ENCODE data around the gene TXNDC11.

TXNDC11 gene

GRCh38 chr16:11696266-11697012, 46.2 kb downstream of the TXNDC11 start:
- Histone ChIP-seq H3K27me3 (ENCODE audit: control insufficient read depth in 5 of 5, insufficient read depth in 4 of 5, low read length in 5 of 5) (no peaks in the 10 kb centered on the region), H3K4me3 (ENCODE audit: low read depth in 1 of 5, low read length in 5 of 5) (no peak overlapping the region), H3K9me3 (ENCODE audit: control insufficient read depth in 5 of 5, low read length in 5 of 5) (no peaks in the 10 kb centered on the region), H3K4me1 (ENCODE audit: control insufficient read depth in 5 of 5, insufficient read depth in 5 of 5, low read length in 5 of 5) (peaks cover 0 to 5% (median 0%) of the 10 kb centered on the region in 5 donors), H3K27ac (ENCODE audit: low read depth, low read length) (no peak overlapping the region), H3K9ac (ENCODE audit: low read length in 5 of 5) (no peak overlapping the region), H3K36me3 (ENCODE audit: control insufficient read depth in 5 of 5, insufficient read depth in 5 of 5, low read length in 5 of 5) (peaks cover 10 to 70% (median 68%) of the 10 kb centered on the region in 5 donors)

- H3K27ac ChIP-seq (ENCODE audit: low read depth, low read length), result no peak overlapping the region
- no peaks in the 10 kb centered on the region for H3K27me3 ChIP-seq (ENCODE audit: control insufficient read depth in 5 of 5, insufficient read depth in 4 of 5, low read length in 5 of 5)
- H3K4me1 ChIP-seq (ENCODE audit: control insufficient read depth in 5 of 5, insufficient read depth in 5 of 5, low read length in 5 of 5), result peaks cover 0 to 24% (median 16%) of the 10 kb centered on the region in 5 donors
- no peak overlapping the region for H3K4me3 ChIP-seq (ENCODE audit: low read depth in 1 of 5, low read length in 5 of 5)
- peaks cover 16 to 62% (median 58%) of the 10 kb centered on the region in 5 donors for H3K36me3 ChIP-seq (ENCODE audit: control insufficient read depth in 5 of 5, insufficient read depth in 5 of 5, low read length in 5 of 5)
- H3K9ac ChIP-seq (ENCODE audit: low read length in 5 of 5), result no peak overlapping the region
- H3K9me3 ChIP-seq (ENCODE audit: control insufficient read depth in 5 of 5, low read length in 5 of 5), result no peaks in the 10 kb centered on the region
Observed at GRCh38 chr16:11692651-11693050, 50.0 kb downstream of the TXNDC11 start.

- Histone ChIP-seq H3K9ac (ENCODE audit: low read length in 5 of 5) (no peak overlapping the region), H3K36me3 (ENCODE audit: control insufficient read depth in 5 of 5, insufficient read depth in 5 of 5, low read length in 5 of 5) (peaks cover 16 to 62% (median 58%) of the 10 kb centered on the region in 5 donors), H3K4me3 (ENCODE audit: low read depth in 1 of 5, low read length in 5 of 5) (no peak overlapping the region), H3K27ac (ENCODE audit: low read depth, low read length) (no peak overlapping the region), H3K4me1 (ENCODE audit: control insufficient read depth in 5 of 5, insufficient read depth in 5 of 5, low read length in 5 of 5) (peaks cover 0 to 28% (median 16%) of the 10 kb centered on the region in 5 donors), H3K27me3 (ENCODE audit: control insufficient read depth in 5 of 5, insufficient read depth in 4 of 5, low read length in 5 of 5) (no peaks in the 10 kb centered on the region), H3K9me3 (ENCODE audit: control insufficient read depth in 5 of 5, low read length in 5 of 5) (no peaks in the 10 kb centered on the region)
Observed at GRCh38 chr16:11692171-11692570, 50.5 kb downstream of the TXNDC11 start.

GRCh38 chr16:11691771-11692170, 50.9 kb downstream of the TXNDC11 start:
- Histone ChIP-seq H3K4me1 (ENCODE audit: control insufficient read depth in 5 of 5, insufficient read depth in 5 of 5, low read length in 5 of 5) (peaks cover 0 to 28% (median 16%) of the 10 kb centered on the region in 5 donors), H3K9ac (ENCODE audit: low read length in 5 of 5) (no peak overlapping the region), H3K27me3 (ENCODE audit: control insufficient read depth in 5 of 5, insufficient read depth in 4 of 5, low read length in 5 of 5) (no peaks in the 10 kb centered on the region), H3K4me3 (ENCODE audit: low read depth in 1 of 5, low read length in 5 of 5) (no peak overlapping the region), H3K9me3 (ENCODE audit: control insufficient read depth in 5 of 5, low read length in 5 of 5) (no peaks in the 10 kb centered on the region), H3K36me3 (ENCODE audit: control insufficient read depth in 5 of 5, insufficient read depth in 5 of 5, low read length in 5 of 5) (peaks cover 17 to 58% (median 54%) of the 10 kb centered on the region in 5 donors), H3K27ac (ENCODE audit: low read depth, low read length) (no peak overlapping the region)

GRCh38 chr16:11691235-11691634, 51.4 kb downstream of the TXNDC11 start:
- Histone ChIP-seq H3K9me3 (ENCODE audit: control insufficient read depth in 5 of 5, low read length in 5 of 5) (no peaks in the 10 kb centered on the region), H3K27me3 (ENCODE audit: control insufficient read depth in 5 of 5, insufficient read depth in 4 of 5, low read length in 5 of 5) (no peaks in the 10 kb centered on the region), H3K4me1 (ENCODE audit: control insufficient read depth in 5 of 5, insufficient read depth in 5 of 5, low read length in 5 of 5) (peaks cover 0 to 28% (median 16%) of the 10 kb centered on the region in 5 donors), H3K36me3 (ENCODE audit: control insufficient read depth in 5 of 5, insufficient read depth in 5 of 5, low read length in 5 of 5) (peaks cover 19 to 57% (median 49%) of the 10 kb centered on the region in 5 donors), H3K9ac (ENCODE audit: low read length in 5 of 5) (no peak overlapping the region), H3K27ac (ENCODE audit: low read depth, low read length) (no peak overlapping the region), H3K4me3 (ENCODE audit: low read depth in 1 of 5, low read length in 5 of 5) (no peak overlapping the region)

- Histone ChIP-seq H3K4me3 (ENCODE audit: low read depth in 1 of 5, low read length in 5 of 5) (no peak overlapping the region), H3K4me1 (ENCODE audit: control insufficient read depth in 5 of 5, insufficient read depth in 5 of 5, low read length in 5 of 5) (peaks cover 0 to 28% (median 13%) of the 10 kb centered on the region in 5 donors), H3K36me3 (ENCODE audit: control insufficient read depth in 5 of 5, insufficient read depth in 5 of 5, low read length in 5 of 5) (peaks cover 15 to 53% (median 41%) of the 10 kb centered on the region in 5 donors), H3K27ac (ENCODE audit: low read depth, low read length) (peak overlapping the region; percentile 18), H3K9me3 (ENCODE audit: control insufficient read depth in 5 of 5, low read length in 5 of 5) (no peaks in the 10 kb centered on the region), H3K9ac (ENCODE audit: low read length in 5 of 5) (no peak overlapping the region), H3K27me3 (ENCODE audit: control insufficient read depth in 5 of 5, insufficient read depth in 4 of 5, low read length in 5 of 5) (no peaks in the 10 kb centered on the region)
Observed at GRCh38 chr16:11689031-11689840, 53.4 kb downstream of the TXNDC11 start.

GRCh38 chr16:11688520-11688886, 54.2 kb downstream of the TXNDC11 start:
- H3K4me1 ChIP-seq (ENCODE audit: control insufficient read depth in 5 of 5, insufficient read depth in 5 of 5, low read length in 5 of 5), result peaks cover 0 to 28% (median 13%) of the 10 kb centered on the region in 5 donors
- H3K27ac ChIP-seq (ENCODE audit: low read depth, low read length), result no peak overlapping the region
- peaks cover 18 to 60% (median 48%) of the 10 kb centered on the region in 5 donors for H3K36me3 ChIP-seq (ENCODE audit: control insufficient read depth in 5 of 5, insufficient read depth in 5 of 5, low read length in 5 of 5)
- H3K9me3 ChIP-seq (ENCODE audit: control insufficient read depth in 5 of 5, low read length in 5 of 5), result no peaks in the 10 kb centered on the region
- no peak overlapping the region for H3K9ac ChIP-seq (ENCODE audit: low read length in 5 of 5)
- H3K27me3 ChIP-seq (ENCODE audit: control insufficient read depth in 5 of 5, insufficient read depth in 4 of 5, low read length in 5 of 5), result no peaks in the 10 kb centered on the region
- H3K4me3 ChIP-seq (ENCODE audit: low read depth in 1 of 5, low read length in 5 of 5), result no peak overlapping the region

- Histone ChIP-seq H3K4me3 (ENCODE audit: low read depth in 1 of 5, low read length in 5 of 5) (no peak overlapping the region), H3K27me3 (ENCODE audit: control insufficient read depth in 5 of 5, insufficient read depth in 4 of 5, low read length in 5 of 5) (no peaks in the 10 kb centered on the region), H3K36me3 (ENCODE audit: control insufficient read depth in 5 of 5, insufficient read depth in 5 of 5, low read length in 5 of 5) (peaks cover 20 to 65% (median 52%) of the 10 kb centered on the region in 5 donors), H3K27ac (ENCODE audit: low read depth, low read length) (no peak overlapping the region), H3K4me1 (ENCODE audit: control insufficient read depth in 5 of 5, insufficient read depth in 5 of 5, low read length in 5 of 5) (peaks cover 2 to 28% (median 17%) of the 10 kb centered on the region in 5 donors), H3K9ac (ENCODE audit: low read length in 5 of 5) (no peak overlapping the region), H3K9me3 (ENCODE audit: control insufficient read depth in 5 of 5, low read length in 5 of 5) (no peaks in the 10 kb centered on the region)
Observed at GRCh38 chr16:11687601-11688519, 54.8 kb downstream of the TXNDC11 start.

GRCh38 chr16:11686713-11687380, 55.8 kb downstream of the TXNDC11 start:
- H3K9ac ChIP-seq (ENCODE audit: low read length in 5 of 5), result no peak overlapping the region
- H3K27me3 ChIP-seq (ENCODE audit: control insufficient read depth in 5 of 5, insufficient read depth in 4 of 5, low read length in 5 of 5), result no peaks in the 10 kb centered on the region
- no peak overlapping the region for H3K4me3 ChIP-seq (ENCODE audit: low read depth in 1 of 5, low read length in 5 of 5)
- no peaks in the 10 kb centered on the region for H3K9me3 ChIP-seq (ENCODE audit: control insufficient read depth in 5 of 5, low read length in 5 of 5)
- H3K36me3 ChIP-seq (ENCODE audit: control insufficient read depth in 5 of 5, insufficient read depth in 5 of 5, low read length in 5 of 5), result peaks cover 24 to 63% (median 55%) of the 10 kb centered on the region in 5 donors
- H3K4me1 ChIP-seq (ENCODE audit: control insufficient read depth in 5 of 5, insufficient read depth in 5 of 5, low read length in 5 of 5), result peaks cover 2 to 36% (median 25%) of the 10 kb centered on the region in 5 donors
- H3K27ac ChIP-seq (ENCODE audit: low read depth, low read length), result no peak overlapping the region
